GM10266 (cell line): ENCODE measurements around the gene SSUH2.

Source experiments
- DNase-seq: peaks from one replicate; pipeline ENCODE4 v3.0.0; 2012; ENCODE audit errors: extremely low spot score
- CTCF ChIP-seq: IDR thresholded peaks from 2 replicates; pipeline ENCODE4 v1.5.1; 2012; ENCODE audit warnings: mild to moderate bottlenecking, low read depth; ENCODE audit not compliant: control insufficient read depth, insufficient read depth; ENCODE audit errors: missing control alignments

The SSUH2 gene

GRCh38 chr3:8574670-8575322, 69.8 kb downstream of the SSUH2 start:
- no peak for DNase-seq
- no peak for TF ChIP-seq CTCF

GRCh38 chr3:8574040-8574669, 70.4 kb downstream of the SSUH2 start:
- TF ChIP-seq CTCF, result no peak
- DNase-seq, result no peak

- no peak for DNase-seq
- TF ChIP-seq CTCF, result no peak
Observed at GRCh38 chr3:8573342-8573926, 71.2 kb downstream of the SSUH2 start.

GRCh38 chr3:8571256-8571655, 73.3 kb downstream of the SSUH2 start:
- no peak for TF ChIP-seq CTCF
- no peak for DNase-seq
